Esophagus squamous epithelium (tissue), 4 donors: ENCODE results near the gene FEM1B.

Experiments
- POLR2A ChIP-seq, 4 donors: fragments of 450-650 bp; IDR thresholded peaks; one replicate each; pipeline ENCODE4 v1.6.1; 2017; ENCODE audit warnings: antibody characterized with exemption in 4 of 4, mild to moderate bottlenecking in 4 of 4, moderate library complexity in 3 of 4
- TF ChIP-seq, protein P1 (sequence below), 6 experiments: fragments of 450-650 bp in 4 of 6; fragments of 200-600 bp in 2 of 6; sonication (generic) in 2 of 6; IDR thresholded peaks; one replicate each; pipeline ENCODE4 v1.5.1; 2016 to 2019; ENCODE audit warnings: antibody characterized with exemption in 6 of 6, mild to moderate bottlenecking in 4 of 6, moderate library complexity in 4 of 6

DNA sequence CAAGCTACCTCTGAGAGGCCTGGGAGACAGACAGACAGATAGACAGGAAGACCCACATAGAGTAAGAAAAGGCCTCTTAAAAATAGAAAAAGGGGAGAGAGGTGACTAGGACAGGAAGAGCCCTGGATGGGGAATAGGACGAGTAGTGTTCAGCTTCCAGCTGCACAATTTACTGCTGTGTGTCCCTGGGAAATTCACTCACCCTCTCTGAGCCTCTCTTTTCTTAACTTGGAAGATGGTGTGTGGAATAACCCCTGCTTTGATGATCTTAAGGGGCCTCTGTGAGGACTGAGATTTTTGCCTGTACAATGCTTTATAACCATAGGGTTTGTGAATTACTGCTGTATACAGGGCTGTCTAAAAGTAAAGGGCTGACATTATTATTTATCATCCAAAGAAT lies 37.5 kb downstream of the FEM1B start:
- TF ChIP-seq, protein P1, sequence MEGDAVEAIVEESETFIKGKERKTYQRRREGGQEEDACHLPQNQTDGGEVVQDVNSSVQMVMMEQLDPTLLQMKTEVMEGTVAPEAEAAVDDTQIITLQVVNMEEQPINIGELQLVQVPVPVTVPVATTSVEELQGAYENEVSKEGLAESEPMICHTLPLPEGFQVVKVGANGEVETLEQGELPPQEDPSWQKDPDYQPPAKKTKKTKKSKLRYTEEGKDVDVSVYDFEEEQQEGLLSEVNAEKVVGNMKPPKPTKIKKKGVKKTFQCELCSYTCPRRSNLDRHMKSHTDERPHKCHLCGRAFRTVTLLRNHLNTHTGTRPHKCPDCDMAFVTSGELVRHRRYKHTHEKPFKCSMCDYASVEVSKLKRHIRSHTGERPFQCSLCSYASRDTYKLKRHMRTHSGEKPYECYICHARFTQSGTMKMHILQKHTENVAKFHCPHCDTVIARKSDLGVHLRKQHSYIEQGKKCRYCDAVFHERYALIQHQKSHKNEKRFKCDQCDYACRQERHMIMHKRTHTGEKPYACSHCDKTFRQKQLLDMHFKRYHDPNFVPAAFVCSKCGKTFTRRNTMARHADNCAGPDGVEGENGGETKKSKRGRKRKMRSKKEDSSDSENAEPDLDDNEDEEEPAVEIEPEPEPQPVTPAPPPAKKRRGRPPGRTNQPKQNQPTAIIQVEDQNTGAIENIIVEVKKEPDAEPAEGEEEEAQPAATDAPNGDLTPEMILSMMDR (IDR thresholded peaks at IDR 0.05): no peak
- no peak for TF ChIP-seq POLR2A (IDR thresholded peaks at IDR 0.05)
